ENCODE measurements around the gene CCDC154.

DNA sequence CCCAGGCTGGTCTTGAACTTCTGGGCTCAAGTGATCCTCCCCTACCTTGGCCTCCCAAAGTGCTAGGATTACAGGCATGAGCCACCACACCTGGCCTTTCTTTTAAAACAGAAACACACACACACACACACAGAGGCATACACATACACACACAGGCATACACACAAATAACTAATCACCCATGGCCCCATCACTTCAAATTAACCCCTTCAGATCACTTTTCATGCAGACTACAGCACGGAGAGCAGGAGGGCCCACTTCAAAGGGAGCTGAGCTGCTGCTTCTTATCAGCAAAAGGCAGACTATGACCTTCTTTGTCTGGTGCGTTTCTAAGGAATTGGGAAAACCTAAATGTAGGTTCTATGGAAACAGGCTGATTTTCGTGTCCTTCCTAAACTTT lies 28.6 kb upstream of the CCDC154 start:
- TF ChIP-seq, protein P1, sequence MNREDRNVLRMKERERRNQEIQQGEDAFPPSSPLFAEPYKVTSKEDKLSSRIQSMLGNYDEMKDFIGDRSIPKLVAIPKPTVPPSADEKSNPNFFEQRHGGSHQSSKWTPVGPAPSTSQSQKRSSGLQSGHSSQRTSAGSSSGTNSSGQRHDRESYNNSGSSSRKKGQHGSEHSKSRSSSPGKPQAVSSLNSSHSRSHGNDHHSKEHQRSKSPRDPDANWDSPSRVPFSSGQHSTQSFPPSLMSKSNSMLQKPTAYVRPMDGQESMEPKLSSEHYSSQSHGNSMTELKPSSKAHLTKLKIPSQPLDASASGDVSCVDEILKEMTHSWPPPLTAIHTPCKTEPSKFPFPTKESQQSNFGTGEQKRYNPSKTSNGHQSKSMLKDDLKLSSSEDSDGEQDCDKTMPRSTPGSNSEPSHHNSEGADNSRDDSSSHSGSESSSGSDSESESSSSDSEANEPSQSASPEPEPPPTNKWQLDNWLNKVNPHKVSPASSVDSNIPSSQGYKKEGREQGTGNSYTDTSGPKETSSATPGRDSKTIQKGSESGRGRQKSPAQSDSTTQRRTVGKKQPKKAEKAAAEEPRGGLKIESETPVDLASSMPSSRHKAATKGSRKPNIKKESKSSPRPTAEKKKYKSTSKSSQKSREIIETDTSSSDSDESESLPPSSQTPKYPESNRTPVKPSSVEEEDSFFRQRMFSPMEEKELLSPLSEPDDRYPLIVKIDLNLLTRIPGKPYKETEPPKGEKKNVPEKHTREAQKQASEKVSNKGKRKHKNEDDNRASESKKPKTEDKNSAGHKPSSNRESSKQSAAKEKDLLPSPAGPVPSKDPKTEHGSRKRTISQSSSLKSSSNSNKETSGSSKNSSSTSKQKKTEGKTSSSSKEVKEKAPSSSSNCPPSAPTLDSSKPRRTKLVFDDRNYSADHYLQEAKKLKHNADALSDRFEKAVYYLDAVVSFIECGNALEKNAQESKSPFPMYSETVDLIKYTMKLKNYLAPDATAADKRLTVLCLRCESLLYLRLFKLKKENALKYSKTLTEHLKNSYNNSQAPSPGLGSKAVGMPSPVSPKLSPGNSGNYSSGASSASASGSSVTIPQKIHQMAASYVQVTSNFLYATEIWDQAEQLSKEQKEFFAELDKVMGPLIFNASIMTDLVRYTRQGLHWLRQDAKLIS (CRISPR knock-in tag; IDR thresholded peaks at IDR 0.05), result no peak
- TF ChIP-seq CREB1 (IDR thresholded peaks at IDR 0.05) (no peak), CREB1 (CRISPR knock-in tag; IDR thresholded peaks at IDR 0.05) (no peak), CHD1 (IDR thresholded peaks at IDR 0.05; ENCODE audit: low read length) (no peak), ELF4 (CRISPR knock-in tag; IDR thresholded peaks at IDR 0.05) (0 out of 2 replicates have a peak, but pooled peaks have one; percentile 52)
